Ascending aorta (tissue), 2 donors: Measurements from ENCODE around the gene FRMD3. TPM values are rescaled to one million over a fixed set of nuclear protein-coding genes. Genes with fewer than 3 reads are reported as not detected.

Experiments used
- DNase-seq, 2 donors: peaks; one replicate each; pipeline ENCODE4 v3.0.0-alpha.2; 2019; ENCODE audit warnings: low spot score in 2 of 2
- H3K27ac ChIP-seq, 2 donors: fragments of 200-600 bp; sonication (generic); one replicate each; pipeline ENCODE4 v1.5.1; 2016 to 2017; ENCODE audit warnings: mild to moderate bottlenecking in 1 of 2
- H3K27me3 ChIP-seq: fragments of 200-600 bp; sonication (generic); one replicate; pipeline ENCODE4 v1.5.1; 2017
- H3K36me3 ChIP-seq, 2 donors: fragments of 200-600 bp; sonication (generic); one replicate each; pipeline ENCODE4 v1.5.1; 2016
- H3K4me1 ChIP-seq, 2 donors: fragments of 200-600 bp; sonication (generic); one replicate each; pipeline ENCODE4 v1.5.1; 2016 to 2017; ENCODE audit warnings: mild to moderate bottlenecking in 1 of 2
- H3K4me3 ChIP-seq, 2 donors: fragments of 200-600 bp; sonication (generic); one replicate each; pipeline ENCODE4 v1.5.1; 2016 to 2017; ENCODE audit warnings: mild to moderate bottlenecking in 1 of 2
- H3K9me3 ChIP-seq, 2 donors: fragments of 200-600 bp; sonication (generic); one replicate each; pipeline ENCODE4 v1.5.1; 2016
- intact Hi-C: fragments of 100-400 bp; cut with DNase I; formaldehyde crosslinking; loops from one replicate; pipeline ENCODE4 v1.15.1; 2023
- total RNA-seq: library from RNA; depleted of rRNA; stranded (reverse); fragments of >200 nt; gene quantifications from one replicate; pipeline ENCODE4 v1.1.0, GENCODE V29; 2016
- TF ChIP-seq, protein P1 (sequence below), 3 experiments: fragments of 200-600 bp in 2 of 3; fragments of 450-650 bp in 1 of 3; sonication (generic) in 2 of 3; IDR thresholded peaks; one replicate each; pipeline ENCODE4 v1.5.1; 2016 to 2019; ENCODE audit warnings: antibody characterized with exemption in 3 of 3, mild to moderate bottlenecking in 1 of 3, moderate library complexity in 1 of 3

Gene FRMD3
- total RNA-seq, 1 donor from 2014 or later = 8.5 TPM

DNA sequence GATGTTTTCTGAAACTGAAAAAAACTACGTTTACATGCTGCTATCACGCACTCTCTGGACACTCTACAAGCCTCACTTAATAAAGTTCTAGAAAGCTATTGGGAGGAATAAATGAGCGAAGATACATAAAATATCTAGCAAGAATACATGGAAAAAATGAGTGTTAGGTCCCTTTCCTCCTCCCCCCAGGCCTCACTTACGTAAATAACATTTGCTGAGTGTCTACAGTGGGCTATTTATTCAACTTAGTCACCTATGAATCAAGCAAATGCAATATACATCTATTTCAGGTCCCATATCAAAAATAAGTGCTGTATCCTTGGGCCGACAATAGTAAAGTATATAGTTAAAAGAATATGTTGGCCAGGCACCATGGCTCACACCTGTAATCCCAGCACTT, 62.5 kb downstream of the FRMD3 start:
- Histone ChIP-seq H3K4me3 (no peak overlapping the region), H3K36me3 (no peaks in the 10 kb centered on the region), H3K9me3 (peaks cover 4 to 8% of the 10 kb centered on the region in 2 donors), H3K27me3 (no peaks in the 10 kb centered on the region), H3K4me1 (no peaks in the 10 kb centered on the region), H3K27ac (no peak overlapping the region)
- intact Hi-C loops = no loop called here
- no peak for DNase-seq
- TF ChIP-seq, protein P1, sequence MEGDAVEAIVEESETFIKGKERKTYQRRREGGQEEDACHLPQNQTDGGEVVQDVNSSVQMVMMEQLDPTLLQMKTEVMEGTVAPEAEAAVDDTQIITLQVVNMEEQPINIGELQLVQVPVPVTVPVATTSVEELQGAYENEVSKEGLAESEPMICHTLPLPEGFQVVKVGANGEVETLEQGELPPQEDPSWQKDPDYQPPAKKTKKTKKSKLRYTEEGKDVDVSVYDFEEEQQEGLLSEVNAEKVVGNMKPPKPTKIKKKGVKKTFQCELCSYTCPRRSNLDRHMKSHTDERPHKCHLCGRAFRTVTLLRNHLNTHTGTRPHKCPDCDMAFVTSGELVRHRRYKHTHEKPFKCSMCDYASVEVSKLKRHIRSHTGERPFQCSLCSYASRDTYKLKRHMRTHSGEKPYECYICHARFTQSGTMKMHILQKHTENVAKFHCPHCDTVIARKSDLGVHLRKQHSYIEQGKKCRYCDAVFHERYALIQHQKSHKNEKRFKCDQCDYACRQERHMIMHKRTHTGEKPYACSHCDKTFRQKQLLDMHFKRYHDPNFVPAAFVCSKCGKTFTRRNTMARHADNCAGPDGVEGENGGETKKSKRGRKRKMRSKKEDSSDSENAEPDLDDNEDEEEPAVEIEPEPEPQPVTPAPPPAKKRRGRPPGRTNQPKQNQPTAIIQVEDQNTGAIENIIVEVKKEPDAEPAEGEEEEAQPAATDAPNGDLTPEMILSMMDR (IDR thresholded peaks at IDR 0.05) = no peak

DNA sequence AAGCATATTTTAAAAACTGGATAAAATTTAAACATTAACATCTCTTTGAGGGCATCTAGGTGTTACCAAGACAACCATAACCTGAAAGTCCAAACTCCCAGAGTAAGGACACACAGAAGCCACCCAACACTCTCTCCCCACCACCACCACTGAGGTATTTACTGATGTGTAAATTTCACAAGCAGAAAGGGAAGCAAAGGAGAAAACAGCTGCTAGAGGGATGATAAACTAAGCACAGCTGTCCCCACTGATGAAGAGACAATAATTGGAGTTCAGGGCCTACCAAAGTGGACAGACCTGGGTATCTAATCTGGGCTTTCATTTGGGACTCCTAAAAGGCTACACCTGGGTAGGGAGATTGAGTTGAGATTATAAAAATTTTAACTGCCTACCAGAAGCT, 63.6 kb downstream of the FRMD3 start:
- intact Hi-C loops = no loop called here
- no peak overlapping the region for H3K4me3 ChIP-seq
- H3K36me3 ChIP-seq = no peaks in the 10 kb centered on the region
- H3K4me1 ChIP-seq = no peaks in the 10 kb centered on the region
- no peaks in the 10 kb centered on the region for H3K27me3 ChIP-seq
- TF ChIP-seq, protein P1 (IDR thresholded peaks at IDR 0.05) = no peak
- no peak overlapping the region for H3K27ac ChIP-seq
- no peak for DNase-seq
- peaks cover 0 to 4% of the 10 kb centered on the region in 2 donors for H3K9me3 ChIP-seq

DNA sequence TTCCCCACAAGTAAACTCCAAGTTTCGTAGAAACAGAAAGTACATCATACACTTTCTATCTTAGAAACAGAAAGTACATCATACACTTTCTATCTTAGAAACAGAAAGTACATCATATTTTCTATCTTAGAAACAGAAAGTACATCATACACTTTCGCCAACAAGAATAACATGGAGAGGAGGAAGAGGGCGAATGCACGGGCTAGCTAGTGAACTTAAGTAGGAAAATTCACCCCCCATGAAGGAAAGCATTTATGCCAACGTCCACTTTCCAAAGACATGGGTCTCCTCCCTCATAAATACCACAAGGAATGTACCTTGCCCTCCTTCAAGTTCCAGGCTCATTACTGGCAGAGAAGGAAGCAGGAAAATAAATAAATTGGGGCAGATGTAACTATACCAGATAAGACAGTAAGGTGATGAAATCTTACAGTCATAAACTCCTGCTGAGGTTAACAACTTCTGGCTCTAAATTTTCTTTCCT, 64.7 kb downstream of the FRMD3 start:
- DNase-seq = no peak
- Histone ChIP-seq H3K27ac (no peak overlapping the region), H3K36me3 (no peaks in the 10 kb centered on the region), H3K4me3 (no peak overlapping the region), H3K9me3 (no peaks in the 10 kb centered on the region), H3K27me3 (no peaks in the 10 kb centered on the region), H3K4me1 (no peaks in the 10 kb centered on the region)
- TF ChIP-seq, protein P1 (IDR thresholded peaks at IDR 0.05) = no peak
- intact Hi-C loops = no loop called here

DNA sequence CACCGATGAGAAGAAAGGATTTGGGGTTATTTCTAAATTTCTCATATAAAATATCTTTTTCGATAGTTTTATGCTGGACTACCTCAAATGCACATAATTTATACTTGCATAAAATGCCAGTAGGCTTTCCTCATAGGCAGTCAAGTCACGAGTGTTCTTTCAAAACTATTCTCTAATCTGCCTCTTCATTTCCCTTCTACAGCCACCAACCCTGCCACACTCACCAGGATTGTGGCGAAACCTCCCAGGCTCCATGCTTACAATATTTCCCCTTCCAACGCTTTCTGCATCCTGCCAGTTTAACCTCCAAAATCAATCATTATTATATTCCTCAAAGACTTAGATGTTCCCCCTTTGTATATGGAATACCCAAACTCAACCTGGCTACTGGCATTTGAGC, 65.4 kb downstream of the FRMD3 start:
- H3K9me3 ChIP-seq = no peaks in the 10 kb centered on the region
- intact Hi-C loops = no loop called here
- TF ChIP-seq, protein P1 (IDR thresholded peaks at IDR 0.05) = no peak
- H3K27me3 ChIP-seq = no peaks in the 10 kb centered on the region
- no peak overlapping the region for H3K4me3 ChIP-seq
- no peaks in the 10 kb centered on the region for H3K36me3 ChIP-seq
- no peak overlapping the region for H3K27ac ChIP-seq
- no peak for DNase-seq
- no peaks in the 10 kb centered on the region for H3K4me1 ChIP-seq

DNA sequence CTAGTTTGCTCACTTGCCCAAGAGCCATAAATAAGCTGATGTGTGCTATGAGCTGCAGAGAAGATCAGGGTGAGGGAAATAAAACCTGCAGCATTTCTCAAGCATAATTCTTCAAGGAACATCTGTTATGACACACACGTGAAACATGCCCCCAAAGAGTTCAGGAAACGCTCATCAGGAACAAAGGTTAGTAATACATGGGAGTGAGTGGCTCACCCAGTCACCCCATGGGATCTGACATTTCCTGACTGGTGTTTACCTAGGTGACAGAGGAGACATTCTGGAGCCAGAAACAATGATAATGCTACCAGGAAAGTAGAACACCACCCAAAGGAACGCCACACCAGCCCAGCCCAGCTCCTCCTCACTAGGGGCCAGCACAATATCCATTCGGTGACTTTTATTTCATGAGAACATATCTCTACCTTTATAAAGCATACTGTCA, 66.0 kb downstream of the FRMD3 start:
- intact Hi-C loops = no loop called here
- H3K4me1 ChIP-seq = no peaks in the 10 kb centered on the region
- no peak overlapping the region for H3K27ac ChIP-seq
- DNase-seq = no peak
- H3K4me3 ChIP-seq = no peak overlapping the region
- H3K36me3 ChIP-seq = no peaks in the 10 kb centered on the region
- no peaks in the 10 kb centered on the region for H3K27me3 ChIP-seq
- no peaks in the 10 kb centered on the region for H3K9me3 ChIP-seq
- TF ChIP-seq, protein P1 (IDR thresholded peaks at IDR 0.05) = no peak

DNA sequence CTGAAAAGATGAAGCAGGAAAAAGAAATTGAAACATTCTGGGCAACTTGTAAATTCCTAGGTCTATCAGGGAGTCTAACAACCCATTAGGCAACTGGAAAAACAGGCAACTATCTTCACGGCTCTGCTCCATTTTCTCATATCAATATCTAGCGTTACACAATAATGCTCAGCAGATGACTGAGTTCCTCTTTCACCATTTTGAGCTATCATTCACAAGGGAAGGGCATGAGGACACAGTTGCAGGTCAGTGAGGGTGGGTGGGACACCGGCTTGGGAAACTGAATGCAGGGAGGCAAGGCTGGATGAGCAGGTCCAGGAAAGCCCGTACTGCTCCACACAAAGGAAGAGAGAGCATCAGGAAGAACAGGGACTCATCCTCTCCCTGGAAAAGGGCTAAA, 67.0 kb downstream of the FRMD3 start:
- H3K27ac ChIP-seq = no peak overlapping the region
- intact Hi-C loops = no loop called here
- no peak for DNase-seq
- H3K4me3 ChIP-seq = no peak overlapping the region
- H3K4me1 ChIP-seq = no peaks in the 10 kb centered on the region
- H3K9me3 ChIP-seq = no peaks in the 10 kb centered on the region
- no peaks in the 10 kb centered on the region for H3K36me3 ChIP-seq
- no peaks in the 10 kb centered on the region for H3K27me3 ChIP-seq
- TF ChIP-seq, protein P1 (IDR thresholded peaks at IDR 0.05) = no peak
